IMR-90 (cell line): ENCODE data around the gene CDK11B. TPM values are rescaled to one million over a fixed set of nuclear protein-coding genes. Genes with fewer than 3 reads are reported as not detected.

Experiments
- ATAC-seq: fragments of 200-7000 bp; cut with Tn5 transposase; 2 replicates; pipeline ENCODE4 v1.9.1; 2020; ENCODE audit warnings: low read depth, mild to moderate bottlenecking, moderate library complexity
- BruUV-seq: library from RNA; stranded (reverse); fragments of 400-500 nt; replicated peaks from 2 replicates; lab custom pipeline; 2021; lab: Mats Ljungman, UMichigan
- CTCF ChIA-PET: fragments of 300-600 bp; formaldehyde crosslinking; extraction: SDS; loops from one replicate; lab custom pipeline; 2021; ENCODE audit warnings: antibody characterized with exemption; lab: Yijun Ruan, JAX
- POLR2A ChIA-PET: fragments of 300-600 bp; sonication (Branson Sonifier 250); formaldehyde crosslinking; loops from one replicate; lab custom pipeline; 2022; ENCODE audit warnings: antibody characterized with exemption; ENCODE audit not compliant: unreplicated experiment; lab: Charles Lee
- DNase-seq: peaks from one replicate; pipeline ENCODE4 v3.0.0; 2013
- H2AFZ ChIP-seq: replicated peaks from 2 replicates; pipeline ENCODE3; 2013; ENCODE audit warnings: low read length, mild to moderate bottlenecking; ENCODE audit not compliant: poor library complexity
- H2AK5ac ChIP-seq: 2 replicates; pipeline ENCODE4 v1.6.1; 2013; ENCODE audit warnings: low read depth, low read length, inconsistent platforms
- H2AK9ac ChIP-seq: replicated peaks from 2 replicates; pipeline ENCODE3; 2013; ENCODE audit warnings: mild to moderate bottlenecking, low read depth, low read length, moderate library complexity; ENCODE audit not compliant: poor library complexity
- H2BK120ac ChIP-seq: 2 replicates; pipeline ENCODE4 v1.6.1; 2013; ENCODE audit warnings: low read depth, low read length, inconsistent platforms
- H2BK15ac ChIP-seq: 3 replicates; pipeline ENCODE4 v1.6.1; 2013; ENCODE audit warnings: low read depth, low read length, inconsistent platforms
- H2BK20ac ChIP-seq: 2 replicates; pipeline ENCODE4 v1.6.1; 2013; ENCODE audit warnings: low read depth, mild to moderate bottlenecking, inconsistent platforms, low read length, moderate library complexity
- H2BK5ac ChIP-seq: 2 replicates; pipeline ENCODE4 v1.6.1; 2013; ENCODE audit warnings: mild to moderate bottlenecking, low read depth, low read length, inconsistent platforms; ENCODE audit not compliant: poor library complexity, severe bottlenecking
- H3K14ac ChIP-seq: replicated peaks from 2 replicates; pipeline ENCODE4 v1.6.1; 2013; ENCODE audit warnings: low read depth, low read length, inconsistent platforms
- H3K18ac ChIP-seq: 2 replicates; pipeline ENCODE4 v1.6.1; 2013; ENCODE audit warnings: low read depth, low read length, control low read depth
- H3K23ac ChIP-seq: 2 replicates; pipeline ENCODE4 v1.6.1; 2013; ENCODE audit warnings: low read depth, low read length, inconsistent platforms
- H3K27ac ChIP-seq: 2 replicates; pipeline ENCODE4 v1.5.1; 2013; ENCODE audit warnings: mild to moderate bottlenecking, control low read depth, low read length; ENCODE audit not compliant: insufficient read depth
- H3K27me3 ChIP-seq: 2 replicates; pipeline ENCODE4 v1.6.1; 2013; ENCODE audit warnings: low read length; ENCODE audit not compliant: control insufficient read depth, insufficient read depth
- H3K36me3 ChIP-seq: 2 replicates; pipeline ENCODE4 v1.6.1; 2013; ENCODE audit warnings: low read length, mixed read lengths; ENCODE audit not compliant: control insufficient read depth, insufficient read depth
- H3K4ac ChIP-seq: 2 replicates; pipeline ENCODE4 v1.6.1; 2013; ENCODE audit warnings: low read depth, low read length, inconsistent platforms
- H3K4me1 ChIP-seq: 2 replicates; pipeline ENCODE4 v1.6.1; 2013; ENCODE audit warnings: low read length, mixed read lengths; ENCODE audit not compliant: control insufficient read depth, insufficient read depth
- H3K4me2 ChIP-seq: 2 replicates; pipeline ENCODE4 v1.6.1; 2013; ENCODE audit warnings: low read depth, mild to moderate bottlenecking, control low read depth, low read length, moderate library complexity
- H3K4me3 ChIP-seq: 2 replicates; pipeline ENCODE4 v1.5.1; 2013; ENCODE audit warnings: low read depth, mild to moderate bottlenecking, control low read depth, low read length, moderate library complexity; ENCODE audit not compliant: insufficient read depth
- H3K56ac ChIP-seq: 2 replicates; pipeline ENCODE4 v1.6.1; 2013; ENCODE audit warnings: low read length, inconsistent platforms; ENCODE audit not compliant: insufficient read depth; ENCODE audit errors: extremely low read depth
- H3K79me1 ChIP-seq, 2 experiments: 2 replicates each; pipeline ENCODE4 v1.6.1; 2013; ENCODE audit warnings: low read length in 2 of 2, inconsistent platforms in 1 of 2, low read depth in 1 of 2
- H3K9ac ChIP-seq: 2 replicates; pipeline ENCODE4 v1.6.1; 2013; ENCODE audit warnings: low read depth, low read length, control low read depth
- H3K9me1 ChIP-seq: 2 replicates; pipeline ENCODE4 v1.6.1; 2013; ENCODE audit warnings: low read length, inconsistent platforms; ENCODE audit not compliant: insufficient read depth
- H3K9me3 ChIP-seq: 2 replicates; pipeline ENCODE4 v1.6.1; 2013; ENCODE audit warnings: low read length; ENCODE audit not compliant: control insufficient read depth, insufficient read depth
- H4K20me1 ChIP-seq: 2 replicates; pipeline ENCODE4 v1.6.1; 2013; ENCODE audit warnings: low read length, inconsistent platforms; ENCODE audit not compliant: insufficient read depth
- H4K5ac ChIP-seq: 2 replicates; pipeline ENCODE4 v1.6.1; 2013; ENCODE audit warnings: mild to moderate bottlenecking, low read depth, low read length, control low read depth
- H4K8ac ChIP-seq, 2 experiments: 2 replicates each; pipeline ENCODE4 v1.6.1; 2013; ENCODE audit warnings: low read depth in 2 of 2, low read length in 2 of 2, control low read depth in 1 of 2, inconsistent platforms in 1 of 2
- H4K91ac ChIP-seq: 2 replicates; pipeline ENCODE4 v1.6.1; 2013; ENCODE audit warnings: low read depth, low read length, inconsistent platforms; ENCODE audit not compliant: insufficient read depth
- BHLHE40 ChIP-seq: fragments of 150-350 bp; IDR thresholded peaks from 2 replicates; pipeline ENCODE4 v1.6.1; 2016; ENCODE audit warnings: mild to moderate bottlenecking, low read depth, low read length
- CEBPB ChIP-seq: IDR thresholded peaks from 2 replicates; pipeline ENCODE4 v1.6.1; 2012; ENCODE audit warnings: low read depth, low read length, improper control_type of control experiment
- CHD1 ChIP-seq: IDR thresholded peaks from 2 replicates; pipeline ENCODE4 v1.6.1; 2012; ENCODE audit warnings: low read depth, low read length, improper control_type of control experiment
- CTCF ChIP-seq: conservative IDR thresholded peaks from 2 replicates; pipeline ENCODE4 v1.5.1; 2012; ENCODE audit warnings: mild to moderate bottlenecking, low read depth, low read length, improper control_type of control experiment
- ELK1 ChIP-seq: fragments of 150-350 bp; IDR thresholded peaks from 2 replicates; pipeline ENCODE4 v1.6.1; 2016; ENCODE audit warnings: low read depth, mild to moderate bottlenecking, low read length, moderate library complexity, borderline replicate concordance
- FOS ChIP-seq: fragments of 150-350 bp; IDR thresholded peaks from 2 replicates; pipeline ENCODE4 v1.6.1; 2016; ENCODE audit warnings: low read depth, low read length
- MAFK ChIP-seq: IDR thresholded peaks from 2 replicates; pipeline ENCODE4 v1.6.1; 2012; ENCODE audit warnings: low read depth, low read length, improper control_type of control experiment
- MAZ ChIP-seq: IDR thresholded peaks from 2 replicates; pipeline ENCODE4 v1.6.1; 2012; ENCODE audit warnings: low read depth, mild to moderate bottlenecking, low read length, improper control_type of control experiment, moderate library complexity, borderline replicate concordance
- MXI1 ChIP-seq: IDR thresholded peaks from 2 replicates; pipeline ENCODE4 v1.6.1; 2012; ENCODE audit warnings: low read depth, mild to moderate bottlenecking, low read length, moderate library complexity, borderline replicate concordance
- NFE2L2 ChIP-seq: fragments of 150-350 bp; IDR thresholded peaks from 2 replicates; pipeline ENCODE4 v1.6.1; 2016; ENCODE audit warnings: low read depth, mild to moderate bottlenecking, low read length
- POLR2A ChIP-seq: IDR thresholded peaks from 2 replicates; pipeline ENCODE4 v1.6.1; 2012; ENCODE audit warnings: mild to moderate bottlenecking, low read depth, low read length
- RAD21 ChIP-seq: IDR thresholded peaks from 2 replicates; pipeline ENCODE4 v1.6.1; 2012; ENCODE audit warnings: low read length, improper control_type of control experiment
- RCOR1 ChIP-seq: IDR thresholded peaks from 2 replicates; pipeline ENCODE4 v1.6.1; 2012; ENCODE audit warnings: mild to moderate bottlenecking, low read length, improper control_type of control experiment; ENCODE audit not compliant: insufficient replicate concordance
- SMC3 ChIP-seq: fragments of 150-350 bp; IDR thresholded peaks from 2 replicates; pipeline ENCODE4 v1.6.1; 2016; ENCODE audit warnings: low read depth, mild to moderate bottlenecking, antibody characterized with exemption, low read length, moderate library complexity
- USF2 ChIP-seq: fragments of 150-350 bp; IDR thresholded peaks from 2 replicates; pipeline ENCODE4 v1.6.1; 2017; ENCODE audit warnings: mild to moderate bottlenecking, antibody characterized with exemption, low read length, low read depth
- WGBS, 2 experiments: methylation state at CpG; one replicate each; pipeline versions ENCODE4 v1.1.5 to v1.1.7; 2013; ENCODE audit warnings: missing lambda C conversion rate in 2 of 2; ENCODE audit not compliant: insufficient read length in 1 of 2; ENCODE audit errors: extremely low coverage in 2 of 2; 5-methylcytosine and 5-hydroxymethylcytosine counted together
- dilution Hi-C: fragments of 300-500 bp; cut with HindIII; formaldehyde crosslinking; loops from one replicate; pipeline ENCODE4 v1.14.3; 2018; ENCODE audit warnings: low sequenced_read_pairs; ENCODE audit not compliant: unreplicated experiment
- in situ Hi-C: fragments of 300-500 bp; cut with MboI; formaldehyde crosslinking; loops from 3 replicates; pipeline ENCODE4 v1.14.3; 2019; ENCODE audit warnings: low sequenced_read_pairs, inconsistent platforms, mixed read lengths
- intact Hi-C: fragments of 100-400 bp; cut with micrococcal nuclease; formaldehyde crosslinking; loops from 2 replicates; pipeline ENCODE4 v1.10.0; 2022
- polyA plus RNA-seq, 3 experiments: library from polyadenylated mRNA; depleted of rRNA; stranded (reverse); fragments of >200 nt; gene quantifications; 2 replicates each; pipeline ENCODE4 v1.2.3, GENCODE V29; 2012; ENCODE audit warnings: low replicate concordance in 1 of 3
- total RNA-seq: library from RNA; depleted of rRNA; stranded (reverse); fragments of >200 nt; gene quantifications from 2 replicates; pipeline ENCODE4 v1.2.3, GENCODE V29; 2012

CDK11B gene
- total and polyA plus RNA-seq, 2 of the 4 experiments (the other 2 are of a cell fraction) = 8.2 to 19.1 TPM

GRCh38 chr1:1623631-1624442 is 35.0 kb downstream of the CDK11B start:
- peak overlapping the region; percentile 42 for H2AK9ac ChIP-seq
- H2BK20ac ChIP-seq = no peak overlapping the region
- DNase-seq = no peak
- peaks cover 30% of the 10 kb centered on the region for H4K20me1 ChIP-seq
- no peaks in the 10 kb centered on the region for H3K9me1 ChIP-seq
- TF ChIP-seq CHD1 (no peak), MAZ (no peak), POLR2A (no peak), NFE2L2 (no peak), USF2 (no peak), RAD21 (no peak), FOS (no peak), RCOR1 (no peak), MXI1 (no peak), CEBPB (no peak), ELK1 (no peak), SMC3 (no peak), BHLHE40 (no peak), MAFK (no peak), CTCF (no peak)
- CTCF ChIA-PET = interaction anchor here (0.6 kb wide), 1 partner anchor 265 kb away, joined by 4 read pairs; no protein-coding TSS in a partner anchor
- no peak overlapping the region for H4K5ac ChIP-seq
- H4K91ac ChIP-seq = no peak overlapping the region
- no peak overlapping the region for H3K56ac ChIP-seq
- peak overlapping the region; percentile 32 for H2AFZ ChIP-seq
- H3K4me2 ChIP-seq = no peak overlapping the region
- H3K36me3 ChIP-seq = peaks cover 29% of the 10 kb centered on the region
- no peak overlapping the region for H3K4me3 ChIP-seq
- no peak overlapping the region for H3K9ac ChIP-seq
- no peak overlapping the region for H3K27ac ChIP-seq
- no peak overlapping the region for H3K23ac ChIP-seq
- H3K79me1 ChIP-seq = peaks cover 0 to 24% of the 10 kb centered on the region in 2 experiments; a peak in 2 of 4 replicates
- dilution Hi-C loops = no loop called here
- peaks cover 3% of the 10 kb centered on the region; the same call in 1 of the 2 replicates for H3K4me1 ChIP-seq
- POLR2A ChIA-PET = no interaction called here
- no peak overlapping the region for H2BK15ac ChIP-seq
- BruUV-seq = no TSS peak
- no peak overlapping the region for H3K18ac ChIP-seq
- no peak overlapping the region for H4K8ac ChIP-seq
- no peaks in the 10 kb centered on the region for H3K27me3 ChIP-seq
- H2BK120ac ChIP-seq = no peak overlapping the region
- H2AK5ac ChIP-seq = no peak overlapping the region
- no peak for ATAC-seq
- 95% methylated on average over 30 of the region's 51 CpGs; no CpG with 5 or more reads in 1 of the 2 experiments for WGBS, 2 experiments
- H3K14ac ChIP-seq = no peak overlapping the region
- H3K9me3 ChIP-seq = no peaks in the 10 kb centered on the region
- no peak overlapping the region for H3K4ac ChIP-seq
- no peak overlapping the region for H2BK5ac ChIP-seq
- in situ Hi-C loops = no loop called here
- intact Hi-C loops = no loop called here
